Measurements from ENCODE around the gene THEM4. TPM values are rescaled to one million over a fixed set of nuclear protein-coding genes. Genes with fewer than 3 reads are reported as not detected.
A peak's percentile ranks its signal among the peaks of the same experiment; 100 is the strongest.
"Not testable (repeated sequence)": the region's sequence is repeated elsewhere in the genome, so short reads cannot be mapped to it uniquely, and the experiment has no call there.

Gene THEM4
- total RNA-seq, 1 donor from 2014 or later, result 2.6 TPM

- DNase-seq (ENCODE audit: low read depth in 2 of 2), result no peak
These were observed 49.4 kb downstream of the THEM4 start for GRCh38 chr1:151859891-151860293.

GRCh38 chr1:151858886-151859665, 50.2 kb downstream of the THEM4 start:
- no peak for DNase-seq (ENCODE audit: low read depth in 2 of 2)

- DNase-seq (ENCODE audit: low read depth in 2 of 2), result no peak
These were observed 51.1 kb downstream of the THEM4 start for GRCh38 chr1:151858030-151858746.

GRCh38 chr1:151855933-151856332, 53.4 kb downstream of the THEM4 start:
- no peak for DNase-seq (ENCODE audit: low read depth in 2 of 2)

GRCh38 chr1:151855516-151855915, 53.8 kb downstream of the THEM4 start:
- DNase-seq (ENCODE audit: low read depth in 2 of 2), result not testable (repeated sequence)

GRCh38 chr1:151854658-151855057, 54.7 kb downstream of the THEM4 start:
- DNase-seq (ENCODE audit: low read depth in 2 of 2), result no peak

GRCh38 chr1:151853411-151853943, 55.8 kb downstream of the THEM4 start, which contains the start of gene THEM5:
THEM5 (minus strand) TSS chr1:151853712; CDS start chr1:151853565, 147 bp downstream.
- DNase-seq (ENCODE audit: low read depth in 2 of 2), result no peak

GRCh38 chr1:151852733-151853132, 56.6 kb downstream of the THEM4 start:
- no peak for DNase-seq (ENCODE audit: low read depth in 2 of 2)

GRCh38 chr1:151851886-151852285, 57.4 kb downstream of the THEM4 start:
- no peak for DNase-seq (ENCODE audit: low read depth in 2 of 2)

GRCh38 chr1:151849871-151850270, 59.4 kb downstream of the THEM4 start:
- no peak for DNase-seq (ENCODE audit: low read depth in 2 of 2)

- DNase-seq (ENCODE audit: low read depth in 2 of 2), result no peak
These were observed 60.2 kb downstream of the THEM4 start for GRCh38 chr1:151849126-151849525.

GRCh38 chr1:151847867-151848596, 61.3 kb downstream of the THEM4 start:
- DNase-seq (ENCODE audit: low read depth in 2 of 2), result peak; percentile 70 to 95

- DNase-seq (ENCODE audit: low read depth in 2 of 2), result no peak
These were observed 62.5 kb downstream of the THEM4 start for GRCh38 chr1:151846686-151847237.

GRCh38 chr1:151846062-151846568, 63.2 kb downstream of the THEM4 start:
- peak; percentile 35 to 67 for DNase-seq (ENCODE audit: low read depth in 2 of 2)

- no peak for DNase-seq (ENCODE audit: low read depth in 2 of 2)
These were observed 65.9 kb downstream of the THEM4 start for GRCh38 chr1:151843398-151843797.

- DNase-seq (ENCODE audit: low read depth in 2 of 2), result no peak
These were observed 68.2 kb downstream of the THEM4 start for GRCh38 chr1:151841141-151841540.

GRCh38 chr1:151840421-151840820, 68.9 kb downstream of the THEM4 start:
- no peak for DNase-seq (ENCODE audit: low read depth in 2 of 2)

- peak in 1 of 2 donors; percentile 63 for DNase-seq (ENCODE audit: low read depth in 2 of 2)
These were observed 69.6 kb downstream of the THEM4 start, which contains the start of gene C2CD4D for GRCh38 chr1:151839457-151840403. C2CD4D (minus strand) TSS chr1:151839820; CDS start chr1:151838989, 831 bp downstream.

- no peak for DNase-seq (ENCODE audit: low read depth in 2 of 2)
These were observed 70.3 kb downstream of the THEM4 start for GRCh38 chr1:151839082-151839412.

Data from lung microvascular endothelial cell (primary cell).